ENCODE data around the gene LYSMD1. TPM values are rescaled to one million over a fixed set of nuclear protein-coding genes. Genes with fewer than 3 reads are reported as not detected.

LYSMD1 gene
- total and polyA plus RNA-seq, 2 of the 4 experiments (the other 2 are of a cell fraction) = 5.9 to 10.4 TPM

GRCh38 chr1:151144474-151145303, 21.0 kb downstream of the LYSMD1 start:
- Histone ChIP-seq H2BK5ac (ENCODE audit: low read depth, low read length, poor library complexity, severe bottlenecking) (no peak overlapping the region), H2BK15ac (ENCODE audit: low read depth, low read length) (no peak overlapping the region), H4K20me1 (ENCODE audit: insufficient read depth, low read length) (peaks cover 5% of the 10 kb centered on the region; the same call in 1 of the 2 replicates), H3K4me2 (ENCODE audit: low read depth, low read length) (no peak overlapping the region), H3K27ac (ENCODE audit: insufficient read depth, low read length) (no peak overlapping the region), H2AK5ac (ENCODE audit: low read depth, low read length) (no peak overlapping the region), H3K56ac (ENCODE audit: extremely low read depth, insufficient read depth, low read length) (no peak overlapping the region), H3K9ac (ENCODE audit: low read depth, low read length) (no peak overlapping the region), H3K14ac (replicated peaks; ENCODE audit: low read depth, low read length) (no peak overlapping the region), H4K8ac (ENCODE audit: low read depth in 2 of 2, low read length in 2 of 2) (no peak overlapping the region), H3K4ac (ENCODE audit: low read depth, low read length) (no peak overlapping the region), H4K5ac (ENCODE audit: low read depth, low read length) (no peak overlapping the region), H3K27me3 (ENCODE audit: control insufficient read depth, insufficient read depth, low read length) (peaks cover 2% of the 10 kb centered on the region; the same call in 1 of the 2 replicates), H2BK20ac (ENCODE audit: low read depth, low read length) (no peak overlapping the region), H3K9me3 (ENCODE audit: control insufficient read depth, insufficient read depth, low read length) (no peaks in the 10 kb centered on the region), H3K23ac (ENCODE audit: low read depth, low read length) (no peak overlapping the region), H3K79me1 (ENCODE audit: low read depth in 1 of 2, low read length in 2 of 2) (peaks cover 0 to 6% of the 10 kb centered on the region in 2 experiments; a peak in 1 of 4 replicates), H2AFZ (replicated peaks; ENCODE audit: low read length, poor library complexity) (no peak overlapping the region), H3K18ac (ENCODE audit: low read depth, low read length) (no peak overlapping the region), H2AK9ac (replicated peaks; ENCODE audit: low read depth, low read length, poor library complexity) (no peak overlapping the region), H3K36me3 (ENCODE audit: control insufficient read depth, insufficient read depth, low read length) (no peaks in the 10 kb centered on the region; the same call in 1 of the 2 replicates), H2BK120ac (ENCODE audit: low read depth, low read length) (no peak overlapping the region), H3K9me1 (ENCODE audit: insufficient read depth, low read length) (peaks cover 4% of the 10 kb centered on the region; the same call in 1 of the 2 replicates), H4K91ac (ENCODE audit: insufficient read depth, low read depth, low read length) (no peak overlapping the region), H3K4me3 (ENCODE audit: insufficient read depth, low read depth, low read length) (no peak overlapping the region), H3K4me1 (ENCODE audit: control insufficient read depth, insufficient read depth, low read length) (peaks cover 5% of the 10 kb centered on the region)
- dilution Hi-C loops (cut with HindIII; ENCODE audit: low sequenced_read_pairs, unreplicated experiment) = no loop called here
- intact Hi-C loops (cut with micrococcal nuclease) = loop anchor here (5.0 kb wide), 1 partner anchor 72 kb away; the partner anchor contains the start of gene GABPB2
- TF ChIP-seq MAFK (IDR thresholded peaks at IDR 0.05; ENCODE audit: low read depth, low read length) (no peak), CEBPB (IDR thresholded peaks at IDR 0.05; ENCODE audit: low read depth, low read length) (no peak), ELK1 (IDR thresholded peaks at IDR 0.05; ENCODE audit: borderline replicate concordance, low read depth, low read length) (no peak)
- CTCF ChIA-PET = interaction anchor here (1.1 kb wide), 1 partner anchor 41 kb away, joined by 3 read pairs; no protein-coding TSS in a partner anchor
- WGBS, 2 experiments (ENCODE audit: extremely low coverage in 2 of 2, insufficient read length in 1 of 2) = 82% methylated on average over 2 of the region's 7 CpGs; no CpG with 5 or more reads in 1 of the 2 experiments
- no TSS peak for BruUV-seq (replicated peaks)
- ATAC-seq (ENCODE audit: low read depth) (no peak), DNase-seq (no peak)
- in situ Hi-C loops (cut with MboI; ENCODE audit: low sequenced_read_pairs) = no loop called here
- POLR2A ChIA-PET (ENCODE audit: unreplicated experiment) = no interaction called here

Measured in IMR-90 (cell line).